Measurements from ENCODE around the gene CCL15.
A peak's percentile ranks its signal among the peaks of the same experiment; 100 is the strongest.

Gene CCL15

GRCh38 chr17:35988164-35988563 lies 13.2 kb downstream of the CCL15 start:
- no peak for DNase-seq

- DNase-seq = no peak
Measured at GRCh38 chr17:35986643-35987042, 14.7 kb downstream of the CCL15 start, which contains the start of gene CCL14. CCL14 (minus strand) TSS chr17:35986729; CDS start chr17:35986649, 80 bp downstream.

GRCh38 chr17:35984140-35984539 lies 17.2 kb downstream of the CCL15 start:
- DNase-seq = no peak

- DNase-seq = no peak
Measured at GRCh38 chr17:35982409-35983191, 18.8 kb downstream of the CCL15 start.

GRCh38 chr17:35981908-35982330 lies 19.4 kb downstream of the CCL15 start:
- peak; percentile 51 for DNase-seq

GRCh38 chr17:35981246-35981645 lies 20.1 kb downstream of the CCL15 start, which contains the start of gene CCL16:
CCL16 (minus strand) TSS chr17:35981497; CDS start chr17:35981420, 77 bp downstream.
- no peak for DNase-seq

GRCh38 chr17:35978346-35978745 lies 23.0 kb downstream of the CCL15 start:
- DNase-seq = no peak

- no peak for DNase-seq
Measured at GRCh38 chr17:35977509-35977908, 23.8 kb downstream of the CCL15 start.

GRCh38 chr17:35973333-35974260 lies 27.8 kb downstream of the CCL15 start:
- DNase-seq = no peak

GRCh38 chr17:35972945-35973332 lies 28.4 kb downstream of the CCL15 start:
- DNase-seq = no peak

GRCh38 chr17:35972535-35972934 lies 28.8 kb downstream of the CCL15 start:
- no peak for DNase-seq

- DNase-seq = no peak
Measured at GRCh38 chr17:35972066-35972465, 29.3 kb downstream of the CCL15 start.

GRCh38 chr17:35969558-35970380 lies 31.6 kb downstream of the CCL15 start:
- DNase-seq = peak; percentile 94

GRCh38 chr17:35968520-35969054 lies 32.8 kb downstream of the CCL15 start:
- no peak for DNase-seq

GRCh38 chr17:35965272-35965671 lies 36.1 kb downstream of the CCL15 start:
- no peak for DNase-seq

- DNase-seq = no peak
Measured at GRCh38 chr17:35963663-35964062, 37.7 kb downstream of the CCL15 start.

GRCh38 chr17:35953720-35954119 lies 47.6 kb downstream of the CCL15 start:
- no peak for DNase-seq

- no peak for DNase-seq
Measured at GRCh38 chr17:35949401-35949800, 52.0 kb downstream of the CCL15 start.

- no peak for DNase-seq
Measured at GRCh38 chr17:35948092-35948491, 53.3 kb downstream of the CCL15 start.
